H1 (cell line): Measurements from ENCODE around the gene HOXB6. TPM values are rescaled to one million over a fixed set of nuclear protein-coding genes. Genes with fewer than 3 reads are reported as not detected.

Source experiments
- CTCF ChIA-PET: fragments of 300-600 bp; sonication (Branson Sonifier 250); formaldehyde crosslinking; loops from one replicate; lab custom pipeline; 2021; ENCODE audit not compliant: partially characterized antibody; lab: Charles Lee
- POLR2A ChIA-PET: fragments of 300-600 bp; sonication (Branson Sonifier 250); formaldehyde crosslinking; loops from one replicate; lab custom pipeline; 2021; ENCODE audit warnings: inconsistent platforms; ENCODE audit not compliant: partially characterized antibody; lab: Charles Lee
- DNase-seq, 2 experiments: peaks; one replicate each; pipeline versions ENCODE4 v3.0.0 to v3.0.0-alpha.2; 2010 to 2022; ENCODE audit warnings: low spot score in 2 of 2, low read depth in 1 of 2, mixed read lengths in 1 of 2
- FAIRE-seq: peaks from 2 replicates; lab custom pipeline; 2011; peaks lifted over from hg19 to GRCh38; lab: Jason Lieb, UNC
- H2AFZ ChIP-seq: 2 replicates; pipeline ENCODE4 v1.8.1; 2012; ENCODE audit warnings: low read length, inconsistent platforms
- H2AK5ac ChIP-seq: 2 replicates; pipeline ENCODE4 v1.6.1; 2013; ENCODE audit warnings: low read depth, low read length
- H2BK120ac ChIP-seq: replicated peaks from 2 replicates; pipeline ENCODE3; 2013; ENCODE audit warnings: low read depth, low read length, inconsistent platforms
- H2BK12ac ChIP-seq: 2 replicates; pipeline ENCODE4 v1.6.1; 2013; ENCODE audit warnings: low read depth, low read length
- H2BK15ac ChIP-seq: 2 replicates; pipeline ENCODE4 v1.6.1; 2013; ENCODE audit warnings: low read length
- H2BK20ac ChIP-seq: 2 replicates; pipeline ENCODE4 v1.6.1; 2013; ENCODE audit warnings: low read length
- H2BK5ac ChIP-seq: 2 replicates; pipeline ENCODE4 v1.6.1; 2013; ENCODE audit warnings: low read depth, low read length
- H3K14ac ChIP-seq: 2 replicates; pipeline ENCODE4 v1.6.1; 2013; ENCODE audit warnings: inconsistent platforms; ENCODE audit not compliant: insufficient read length
- H3K18ac ChIP-seq: 2 replicates; pipeline ENCODE4 v1.6.1; 2013; ENCODE audit warnings: low read length; ENCODE audit errors: extremely low read depth
- H3K23ac ChIP-seq: 2 replicates; pipeline ENCODE4 v1.6.1; 2013; ENCODE audit warnings: inconsistent platforms; ENCODE audit not compliant: insufficient read length
- H3K23me2 ChIP-seq: 2 replicates; pipeline ENCODE4 v1.6.1; 2013; ENCODE audit warnings: low read depth, low read length
- H3K27ac ChIP-seq: 2 replicates; pipeline ENCODE4 v1.6.1; 2011; ENCODE audit warnings: low read depth, low read length, inconsistent platforms
- H3K27me3 ChIP-seq, 4 experiments: replicated peaks in 1 of 4; 1 replicate in 1 of 4; 2 replicates in 3 of 4; pipeline versions ENCODE4 v1.6.1 to v1.8.1; 2011 to 2013; ENCODE audit warnings: low read length in 3 of 4, mild to moderate bottlenecking in 3 of 4, inconsistent platforms in 2 of 4, mixed read lengths in 2 of 4, moderate library complexity in 1 of 4; ENCODE audit not compliant: control insufficient read depth in 3 of 4, insufficient read depth in 3 of 4; ENCODE audit errors: extremely low read depth in 1 of 4
- H3K36me3 ChIP-seq, 4 experiments: 2 replicates each; pipeline versions ENCODE4 v1.6.1 to v1.8.1; 2011 to 2013; ENCODE audit warnings: mild to moderate bottlenecking in 4 of 4, low read length in 3 of 4, moderate library complexity in 2 of 4, control low read depth in 1 of 4, inconsistent platforms in 1 of 4; ENCODE audit not compliant: insufficient read depth in 4 of 4, control insufficient read depth in 2 of 4
- H3K4ac ChIP-seq: replicated peaks from 2 replicates; pipeline ENCODE3; 2013; ENCODE audit warnings: low read length, low read depth, mixed read lengths, inconsistent platforms; ENCODE audit not compliant: insufficient read length
- H3K4me1 ChIP-seq, 4 experiments: replicated peaks in 1 of 4; 1 replicate in 1 of 4; 2 replicates in 3 of 4; pipeline versions ENCODE4 v1.6.1 to v1.8.1; 2011 to 2013; ENCODE audit warnings: low read length in 3 of 4, inconsistent platforms in 2 of 4, mixed read lengths in 1 of 4; ENCODE audit not compliant: insufficient read depth in 4 of 4, control insufficient read depth in 3 of 4
- H3K4me2 ChIP-seq, 2 experiments: 2 replicates each; pipeline versions ENCODE4 v1.6.1 to v1.8.1; 2011 to 2013; ENCODE audit warnings: low read depth in 2 of 2, low read length in 2 of 2, control low read depth in 1 of 2, inconsistent platforms in 1 of 2, mild to moderate bottlenecking in 1 of 2; ENCODE audit not compliant: insufficient read depth in 1 of 2
- H3K4me3 ChIP-seq, 4 experiments: fragments of 200-600, 300-600 bp in 1 of 4; sonication (generic), shearing (Covaris generic), sonication (Bioruptor Twin) in 1 of 4; 2 replicates each; pipeline versions ENCODE4 v1.5.1 to v1.8.1; 2011 to 2016; ENCODE audit warnings: low read length in 4 of 4, low read depth in 3 of 4, control low read depth in 2 of 4, inconsistent platforms in 2 of 4, mild to moderate bottlenecking in 2 of 4, mixed read lengths in 1 of 4, moderate library complexity in 1 of 4; ENCODE audit not compliant: insufficient read depth in 2 of 4; ENCODE audit errors: extremely low read depth in 1 of 4
- H3K56ac ChIP-seq: replicated peaks from 2 replicates; pipeline ENCODE3; 2013; ENCODE audit warnings: low read depth, mild to moderate bottlenecking, mixed read lengths, low read length, inconsistent platforms; ENCODE audit not compliant: insufficient read length
- H3K79me1 ChIP-seq: 2 replicates; pipeline ENCODE4 v1.6.1; 2013; ENCODE audit warnings: low read depth, low read length, control low read depth
- H3K79me2 ChIP-seq, 2 experiments: 2 replicates each; pipeline versions ENCODE4 v1.6.1 to v1.8.1; 2012 to 2013; ENCODE audit warnings: low read length in 2 of 2, mild to moderate bottlenecking in 2 of 2, inconsistent platforms in 1 of 2; ENCODE audit not compliant: insufficient read depth in 2 of 2, control insufficient read depth in 1 of 2
- H3K9ac ChIP-seq, 4 experiments: replicated peaks in 1 of 4; 1 replicate in 1 of 4; 2 replicates in 3 of 4; pipeline versions ENCODE4 v1.6.1 to v1.8.1; 2011 to 2013; ENCODE audit warnings: low read depth in 3 of 4, low read length in 3 of 4, control low read depth in 2 of 4, mild to moderate bottlenecking in 2 of 4, moderate library complexity in 2 of 4, inconsistent platforms in 1 of 4; ENCODE audit errors: extremely low read depth in 1 of 4
- H3K9me3 ChIP-seq, 2 experiments: 2 replicates each; pipeline versions ENCODE4 v1.6.1 to v1.8.1; 2012 to 2013; ENCODE audit warnings: mild to moderate bottlenecking in 2 of 2, moderate library complexity in 2 of 2, control low read depth in 1 of 2, inconsistent platforms in 1 of 2, low read depth in 1 of 2, low read length in 1 of 2, mixed read lengths in 1 of 2; ENCODE audit not compliant: insufficient read depth in 2 of 2
- H4K20me1 ChIP-seq, 2 experiments: replicated peaks in 1 of 2; 2 replicates each; pipeline versions ENCODE3 to v1.8.1; 2011 to 2013; ENCODE audit warnings: inconsistent platforms in 2 of 2, low read length in 2 of 2, mild to moderate bottlenecking in 1 of 2; ENCODE audit not compliant: insufficient read depth in 2 of 2, control insufficient read depth in 1 of 2
- H4K5ac ChIP-seq: 2 replicates; pipeline ENCODE4 v1.6.1; 2013; ENCODE audit warnings: low read length, low read depth, mixed read lengths, inconsistent platforms; ENCODE audit not compliant: insufficient read length
- H4K8ac ChIP-seq: 2 replicates; pipeline ENCODE4 v1.8.0; 2013; ENCODE audit warnings: mild to moderate bottlenecking, moderate library complexity, low read length, inconsistent platforms; ENCODE audit not compliant: insufficient read depth; ENCODE audit errors: extremely low read depth
- H4K91ac ChIP-seq: replicated peaks from 2 replicates; pipeline ENCODE3; 2013; ENCODE audit warnings: low read length, mixed read lengths, inconsistent platforms; ENCODE audit not compliant: insufficient read length
- CBX5 ChIP-seq: fragments of 300-800, 300-1000 bp; sonication (generic); IDR thresholded peaks from 2 replicates; pipeline ENCODE4 v1.7.1; 2016; ENCODE audit warnings: antibody characterized with exemption, low read length, low read depth
- CBX8 ChIP-seq: fragments of 300-800, 300-1000 bp; sonication (generic); IDR thresholded peaks from 2 replicates; pipeline ENCODE4 v1.7.1; 2016; ENCODE audit warnings: low read depth, low read length, borderline replicate concordance
- EP300 ChIP-seq, 2 experiments: IDR thresholded peaks; 1 replicate in 1 of 2; 2 replicates in 1 of 2; pipeline ENCODE4 v1.6.1; 2011 to 2012; ENCODE audit warnings: low read depth in 2 of 2, low read length in 2 of 2, mild to moderate bottlenecking in 2 of 2, borderline replicate concordance in 1 of 2, inconsistent platforms in 1 of 2, moderate library complexity in 1 of 2
- EZH2 ChIP-seq: fragments of 200-600 bp; sonication (generic); IDR thresholded peaks from 2 replicates; pipeline ENCODE4 v1.7.1; 2012; ENCODE audit warnings: low read depth, mild to moderate bottlenecking, moderate library complexity, low read length, inconsistent platforms; ENCODE audit not compliant: severe bottlenecking
- MAFK ChIP-seq: IDR thresholded peaks from 2 replicates; pipeline ENCODE4 v1.6.1; 2012; ENCODE audit warnings: low read depth, mild to moderate bottlenecking, improper control_type of control experiment, low read length
- PHF8 ChIP-seq: fragments of 200-600 bp; sonication (generic); conservative IDR thresholded peaks from 2 replicates; pipeline ENCODE4 v1.7.1; 2012; ENCODE audit warnings: low read depth, mild to moderate bottlenecking, inconsistent platforms, low read length, moderate library complexity
- RNF2 ChIP-seq: fragments of 200-900, 300-1000 bp; sonication (generic); IDR thresholded peaks from 2 replicates; pipeline ENCODE4 v1.7.1; 2016; ENCODE audit warnings: borderline replicate concordance, low read depth, mild to moderate bottlenecking, antibody characterized with exemption, low read length; ENCODE audit not compliant: poor library complexity, severe bottlenecking; ENCODE audit errors: missing control alignments
- RXRA ChIP-seq: IDR thresholded peaks from 2 replicates; pipeline ENCODE4 v1.6.1; 2011; ENCODE audit warnings: low read depth, mild to moderate bottlenecking, low read length, moderate library complexity; ENCODE audit not compliant: insufficient read depth
- TCF12 ChIP-seq: IDR thresholded peaks from 2 replicates; pipeline ENCODE4 v1.6.1; 2011; ENCODE audit warnings: low read depth, mild to moderate bottlenecking, low read length
- WGBS, 2 experiments: shearing (Covaris generic) in 1 of 2; methylation state at CpG; one replicate each; pipeline versions ENCODE4 v1.1.6 to v1.1.7; 2013 to 2015; ENCODE audit warnings: low lambda C conversion rate in 2 of 2, mixed read lengths in 2 of 2, inconsistent platforms in 1 of 2, low coverage in 1 of 2, missing lambda C conversion rate in 1 of 2; ENCODE audit not compliant: insufficient replicate concordance in 2 of 2, insufficient coverage in 1 of 2, insufficient read length in 1 of 2; ENCODE audit errors: extremely low coverage in 1 of 2, missing lambda C conversion rate in 1 of 2; 5-methylcytosine and 5-hydroxymethylcytosine counted together
- polyA plus RNA-seq, 7 experiments: library from polyadenylated mRNA; depleted of rRNA in 3 of 7; stranded (reverse) in 5 of 7; unstranded in 2 of 7; fragments of >200 nt in 5 of 7; fragments of 200-250 nt in 2 of 7; gene quantifications; 1 replicate in 5 of 7; 2 replicates in 1 of 7; 4 replicates in 1 of 7; pipeline versions ENCODE4 v1.2.1 to v1.2.3, GENCODE V29; 2011 to 2013; ENCODE audit warnings: missing spikeins in 2 of 7, mixed read lengths in 2 of 7
- total RNA-seq: library from RNA; stranded (reverse); fragmentation: NEBNext Ultra II Directional; extraction: Animal tissue kit (Norgen Biotek cat#: 25700); gene quantifications from 2 replicates; pipeline ENCODE4 v1.2.1, GENCODE V29; 2021

The HOXB6 gene
- total and polyA plus RNA-seq, 2 of the 8 experiments (the other 6 are each of a cell fraction or from before 2014, with no cell fraction given) = not detected

GRCh38 chr17:48579760-48580554, 24.8 kb downstream of the HOXB6 start:
- no peak for FAIRE-seq
- no peak overlapping the region for H3K9ac ChIP-seq
- H2AK5ac ChIP-seq = no peak overlapping the region
- H2BK15ac ChIP-seq = no peak overlapping the region
- 10% methylated on average over 21 of the region's 26 CpGs; no CpG with 5 or more reads in 1 of the 2 experiments for WGBS, 2 experiments
- peaks cover 0 to 13% (median 3%) of the 10 kb centered on the region in 4 experiments; a peak in 5 of 7 replicates for H3K4me1 ChIP-seq
- no peak overlapping the region for H4K8ac ChIP-seq
- H3K36me3 ChIP-seq = peaks cover 0 to 12% (median 0%) of the 10 kb centered on the region in 4 experiments; a peak in 1 of 8 replicates
- no peak overlapping the region for H3K4ac ChIP-seq
- H4K91ac ChIP-seq = no peak overlapping the region
- TF ChIP-seq EZH2 (peak; percentile 28), MAFK (no peak), PHF8 (no peak), RXRA (no peak), CBX8 (peak; percentile 97), TCF12 (no peak), RNF2 (peak; percentile 98), EP300 (IDR thresholded peaks at IDR 0.05; ENCODE audit: borderline replicate concordance in 1 of 2, low read depth in 2 of 2, low read length in 2 of 2) (no peak), CBX5 (no peak)
- TF ChIP-seq, all 59 proteins: peak for 3
- Histone ChIP-seq H2BK20ac (no peak overlapping the region), H3K18ac (no peak overlapping the region), H3K4me3 (no peak overlapping the region), H3K14ac (no peak overlapping the region), H2BK12ac (no peak overlapping the region), H3K23me2 (no peaks in the 10 kb centered on the region), H3K27ac (no peak overlapping the region), H3K9me3 (no peaks in the 10 kb centered on the region), H3K79me1 (no peaks in the 10 kb centered on the region), H4K20me1 (peaks cover 22 to 40% of the 10 kb centered on the region in 2 experiments), H2BK120ac (no peak overlapping the region), H2BK5ac (no peak overlapping the region), H3K79me2 (no peaks in the 10 kb centered on the region), H2AFZ (no peak overlapping the region), H3K23ac (no peak overlapping the region), H3K27me3 (peaks cover 99 to 100% (median 100%) of the 10 kb centered on the region in 4 experiments), H3K4me2 (no peak overlapping the region; a peak in 1 of 4 replicates), H3K56ac (no peak overlapping the region), H4K5ac (no peak overlapping the region)
- ChIA-PET POLR2A (no interaction called here), CTCF (interaction anchor here (1.0 to 1.1 kb wide), 2 partner anchors 9 to 16 kb away, joined by 3 to 4 read pairs; no protein-coding TSS in a partner anchor)
- DNase-seq = no peak
